OCI-M2 (cell line): ENCODE measurements around the gene APP.

ENCODE experiments used
- DNase-seq: peaks from one replicate; lab custom pipeline; 2025; ENCODE audit not compliant: unreplicated experiment; lab: John Stamatoyannopoulos, UW

Gene APP

GRCh38 chr21:26127918-26128317 is 42.7 kb downstream of the APP start:
- no peak for DNase-seq

- no peak for DNase-seq
These were observed 43.3 kb downstream of the APP start for GRCh38 chr21:26127073-26127814.

GRCh38 chr21:26126168-26126553 is 44.4 kb downstream of the APP start:
- DNase-seq, result no peak

GRCh38 chr21:26125433-26126167 is 45.0 kb downstream of the APP start:
- DNase-seq, result no peak

- DNase-seq, result no peak
These were observed 45.7 kb downstream of the APP start for GRCh38 chr21:26124896-26125295.

- no peak for DNase-seq
These were observed 46.1 kb downstream of the APP start for GRCh38 chr21:26124421-26124833.

- no peak for DNase-seq
These were observed 47.6 kb downstream of the APP start for GRCh38 chr21:26123012-26123411.

GRCh38 chr21:26120828-26121227 is 49.7 kb downstream of the APP start:
- no peak for DNase-seq

- DNase-seq, result no peak
These were observed 50.7 kb downstream of the APP start for GRCh38 chr21:26119906-26120305.

- no peak for DNase-seq
These were observed 51.5 kb downstream of the APP start for GRCh38 chr21:26118938-26119540.

GRCh38 chr21:26117972-26118367 is 52.6 kb downstream of the APP start:
- no peak for DNase-seq

- no peak for DNase-seq
These were observed 53.1 kb downstream of the APP start for GRCh38 chr21:26117324-26117971.

GRCh38 chr21:26116456-26117011 is 54.0 kb downstream of the APP start:
- no peak for DNase-seq

GRCh38 chr21:26115899-26116298 is 54.7 kb downstream of the APP start:
- no peak for DNase-seq

- no peak for DNase-seq
These were observed 55.3 kb downstream of the APP start for GRCh38 chr21:26115305-26115704.

- no peak for DNase-seq
These were observed 57.6 kb downstream of the APP start for GRCh38 chr21:26112975-26113374.

GRCh38 chr21:26112127-26112742 is 58.3 kb downstream of the APP start:
- no peak for DNase-seq

- no peak for DNase-seq
These were observed 59.9 kb downstream of the APP start for GRCh38 chr21:26110715-26111114.

GRCh38 chr21:26107429-26107828 is 63.1 kb downstream of the APP start:
- DNase-seq, result no peak

GRCh38 chr21:26106562-26106961 is 64.0 kb downstream of the APP start:
- no peak for DNase-seq

GRCh38 chr21:26105819-26106218 is 64.8 kb downstream of the APP start:
- DNase-seq, result no peak
